Esophagus muscularis mucosa (tissue), 4 donors: ENCODE measurements around the gene PRKRIP1. TPM values are rescaled to one million over a fixed set of nuclear protein-coding genes. Genes with fewer than 3 reads are reported as not detected.

ENCODE experiments used
- DNase-seq: peaks from one replicate; pipeline ENCODE4 v3.0.0-alpha.2; 2017; ENCODE audit errors: extremely low spot score
- H3K27ac ChIP-seq, 4 donors: fragments of 200-600 bp; sonication (generic); replicated peaks in 1 of 4; 1 replicate in 3 of 4; 2 replicates in 1 of 4; pipeline ENCODE4 v1.5.1; 2016 to 2019; ENCODE audit warnings: mild to moderate bottlenecking in 1 of 4
- H3K27me3 ChIP-seq, 4 donors: fragments of 200-600 bp; sonication (generic); one replicate each; pipeline versions ENCODE4 v1.5.1 to v1.6.0; 2016 to 2019
- H3K36me3 ChIP-seq, 4 donors: fragments of 200-600 bp; sonication (generic); one replicate each; pipeline ENCODE4 v1.5.1; 2016 to 2019
- H3K4me1 ChIP-seq, 4 donors: fragments of 200-600 bp; sonication (generic); one replicate each; pipeline ENCODE4 v1.5.1; 2016 to 2019
- H3K4me3 ChIP-seq, 4 donors: fragments of 200-600 bp; sonication (generic); 1 replicate in 2 of 4; 2 replicates in 2 of 4; pipeline ENCODE4 v1.5.1; 2016 to 2019; ENCODE audit warnings: mild to moderate bottlenecking in 4 of 4, moderate library complexity in 1 of 4
- H3K9me3 ChIP-seq, 4 donors: fragments of 200-600 bp; sonication (generic); 1 replicate in 3 of 4; 2 replicates in 1 of 4; pipeline ENCODE4 v1.5.1; 2016 to 2019
- EP300 ChIP-seq: sonication (generic); formaldehyde crosslinking; IDR thresholded peaks from one replicate; pipeline ENCODE4 v1.6.1; 2017; ENCODE audit warnings: antibody characterized with exemption
- POLR2A ChIP-seq: fragments of 450-650 bp; IDR thresholded peaks from one replicate; pipeline ENCODE4 v1.6.1; 2017; ENCODE audit warnings: antibody characterized with exemption, moderate library complexity, mild to moderate bottlenecking, low read depth
- POLR2AphosphoS5 ChIP-seq, 2 donors: sonication (generic); formaldehyde crosslinking; IDR thresholded peaks; one replicate each; pipeline ENCODE4 v1.6.1; 2017; ENCODE audit warnings: antibody characterized with exemption in 2 of 2
- WGBS: methylation state at CpG from one replicate; pipeline ENCODE4 v1.1.5; 2018; 5-methylcytosine and 5-hydroxymethylcytosine counted together
- intact Hi-C: fragments of 100-400 bp; cut with DNase I; formaldehyde crosslinking; loops from one replicate; pipeline ENCODE4 v1.15.1; 2023
- total RNA-seq, 4 donors: library from RNA; depleted of rRNA; stranded (reverse); fragments of >200 nt; gene quantifications; one replicate each; pipeline versions ENCODE4 v1.1.0 to v1.2.1, GENCODE V29; 2016
- TF ChIP-seq, protein P1 (sequence below), 3 experiments: fragments of 200-600 bp in 2 of 3; fragments of 450-650 bp in 1 of 3; sonication (generic) in 2 of 3; IDR thresholded peaks; one replicate each; pipeline ENCODE4 v1.5.1; 2017 to 2019; ENCODE audit warnings: antibody characterized with exemption in 3 of 3, mild to moderate bottlenecking in 2 of 3, moderate library complexity in 1 of 3

Gene PRKRIP1
- total RNA-seq, 4 donors from 2014 or later: 14.7 to 21.6 (median 19.2) TPM

- no peak for DNase-seq
- Histone ChIP-seq H3K36me3 (peaks cover 3 to 27% (median 10%) of the 10 kb centered on the region in 4 donors), H3K4me3 (no peak overlapping the region), H3K27ac (peak overlapping the region in 2 of 4 donors; percentile 21 to 52), H3K4me1 (peaks cover 0 to 10% (median 9%) of the 10 kb centered on the region in 4 donors), H3K27me3 (no peaks in the 10 kb centered on the region), H3K9me3 (no peaks in the 10 kb centered on the region)
- TF ChIP-seq, protein P1, sequence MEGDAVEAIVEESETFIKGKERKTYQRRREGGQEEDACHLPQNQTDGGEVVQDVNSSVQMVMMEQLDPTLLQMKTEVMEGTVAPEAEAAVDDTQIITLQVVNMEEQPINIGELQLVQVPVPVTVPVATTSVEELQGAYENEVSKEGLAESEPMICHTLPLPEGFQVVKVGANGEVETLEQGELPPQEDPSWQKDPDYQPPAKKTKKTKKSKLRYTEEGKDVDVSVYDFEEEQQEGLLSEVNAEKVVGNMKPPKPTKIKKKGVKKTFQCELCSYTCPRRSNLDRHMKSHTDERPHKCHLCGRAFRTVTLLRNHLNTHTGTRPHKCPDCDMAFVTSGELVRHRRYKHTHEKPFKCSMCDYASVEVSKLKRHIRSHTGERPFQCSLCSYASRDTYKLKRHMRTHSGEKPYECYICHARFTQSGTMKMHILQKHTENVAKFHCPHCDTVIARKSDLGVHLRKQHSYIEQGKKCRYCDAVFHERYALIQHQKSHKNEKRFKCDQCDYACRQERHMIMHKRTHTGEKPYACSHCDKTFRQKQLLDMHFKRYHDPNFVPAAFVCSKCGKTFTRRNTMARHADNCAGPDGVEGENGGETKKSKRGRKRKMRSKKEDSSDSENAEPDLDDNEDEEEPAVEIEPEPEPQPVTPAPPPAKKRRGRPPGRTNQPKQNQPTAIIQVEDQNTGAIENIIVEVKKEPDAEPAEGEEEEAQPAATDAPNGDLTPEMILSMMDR (IDR thresholded peaks at IDR 0.05): no peak
- peak; percentile 8 to 9 for TF ChIP-seq POLR2AphosphoS5 (IDR thresholded peaks at IDR 0.05)
- intact Hi-C loops: no loop called here
- 65% methylated on average over 16 of the region's 17 CpGs for WGBS
Measured at GRCh38 chr7:102439963-102440795, 44.0 kb downstream of the PRKRIP1 start.

DNA sequence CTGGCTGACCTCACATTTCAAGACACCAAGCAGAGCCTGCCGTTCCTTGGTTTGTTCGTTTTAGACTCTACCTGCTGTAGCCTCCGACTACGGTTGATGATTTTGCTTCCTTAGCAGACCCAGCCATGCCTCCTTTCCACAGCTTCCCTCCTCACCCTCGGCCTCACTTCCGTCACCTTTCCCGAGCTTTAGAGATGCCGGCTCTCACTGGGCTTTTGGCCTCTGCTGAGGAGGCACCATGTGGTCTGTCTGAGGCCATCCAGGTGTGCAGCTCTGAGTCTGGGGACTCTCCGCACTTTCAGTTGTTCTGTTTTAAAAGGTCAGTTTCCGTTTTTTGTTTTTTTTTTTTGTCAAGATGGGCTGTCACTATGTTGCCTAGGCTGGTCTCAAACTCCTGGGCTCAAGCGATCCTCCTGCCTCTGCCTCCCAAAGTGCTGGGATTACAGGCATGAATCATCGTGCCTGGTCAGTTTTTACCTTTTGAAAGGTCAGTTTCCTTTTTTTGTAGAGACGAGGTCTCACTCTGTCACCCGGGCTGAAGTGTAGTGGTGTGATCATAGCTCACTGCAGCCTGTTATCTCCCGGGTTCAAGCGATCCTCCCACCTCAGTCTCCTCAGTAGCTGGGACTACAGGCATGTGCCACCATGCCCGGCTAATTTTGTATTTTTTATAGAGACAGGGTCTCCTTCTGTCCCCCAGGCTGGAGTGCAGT is 49.0 kb downstream of the PRKRIP1 start:
- Histone ChIP-seq H3K27me3 (no peaks in the 10 kb centered on the region), H3K27ac (no peak overlapping the region), H3K4me1 (peaks cover 0 to 6% (median 4%) of the 10 kb centered on the region in 4 donors), H3K36me3 (peaks cover 5 to 46% (median 26%) of the 10 kb centered on the region in 4 donors), H3K9me3 (no peaks in the 10 kb centered on the region), H3K4me3 (no peak overlapping the region)
- 91% methylated on average over 17 of the region's 17 CpGs for WGBS
- DNase-seq: no peak
- no peak for TF ChIP-seq POLR2AphosphoS5 (IDR thresholded peaks at IDR 0.05)
- no peak for TF ChIP-seq EP300
- TF ChIP-seq, protein P1 (IDR thresholded peaks at IDR 0.05): no peak
- no peak for TF ChIP-seq POLR2A
- intact Hi-C loops: no loop called here

DNA sequence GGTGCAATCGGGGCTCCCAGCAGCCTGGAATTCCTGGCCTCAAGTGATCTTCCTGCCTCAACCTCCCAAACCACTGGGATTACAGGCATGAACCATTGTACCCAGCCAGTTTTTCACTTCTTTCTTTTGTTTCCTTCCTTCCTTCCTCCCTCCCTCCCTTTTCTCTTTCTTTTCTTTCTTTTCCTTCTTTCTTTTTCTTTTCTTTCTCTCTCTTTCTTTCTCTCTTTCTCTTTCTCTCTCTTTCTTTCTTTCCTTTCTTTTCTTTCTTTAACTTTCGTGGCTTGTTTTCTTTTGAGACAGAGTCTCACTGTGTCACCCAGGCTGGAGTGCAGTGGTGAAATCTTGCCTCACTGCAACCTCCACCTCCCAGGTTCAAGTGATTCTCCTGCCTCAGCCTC is 49.5 kb downstream of the PRKRIP1 start:
- TF ChIP-seq, protein P1 (IDR thresholded peaks at IDR 0.05): no peak
- TF ChIP-seq POLR2AphosphoS5 (IDR thresholded peaks at IDR 0.05) (no peak), EP300 (no peak), POLR2A (no peak)
- peaks cover 0 to under 1% (median 0%) of the 10 kb centered on the region in 4 donors for H3K4me1 ChIP-seq
- WGBS: 52% methylated on average over 2 of the region's 2 CpGs
- peaks cover 5 to 46% (median 26%) of the 10 kb centered on the region in 4 donors for H3K36me3 ChIP-seq
- no peaks in the 10 kb centered on the region for H3K27me3 ChIP-seq
- H3K4me3 ChIP-seq: no peak overlapping the region
- no peaks in the 10 kb centered on the region for H3K9me3 ChIP-seq
- no peak for DNase-seq
- intact Hi-C loops: no loop called here
- no peak overlapping the region for H3K27ac ChIP-seq

GRCh38 chr7:102446387-102447156 is 50.4 kb downstream of the PRKRIP1 start:
- TF ChIP-seq, protein P1 (IDR thresholded peaks at IDR 0.05): no peak
- TF ChIP-seq POLR2A (no peak), POLR2AphosphoS5 (IDR thresholded peaks at IDR 0.05) (no peak), EP300 (no peak)
- Histone ChIP-seq H3K36me3 (peaks cover 5 to 45% (median 26%) of the 10 kb centered on the region in 4 donors), H3K27ac (no peak overlapping the region), H3K4me3 (no peak overlapping the region), H3K27me3 (no peaks in the 10 kb centered on the region), H3K9me3 (no peaks in the 10 kb centered on the region), H3K4me1 (no peaks in the 10 kb centered on the region)
- no peak for DNase-seq
- intact Hi-C loops: no loop called here
- WGBS: 98% methylated on average over 18 of the region's 41 CpGs
